HG03095 (cell line): ENCODE results near the gene RAB11FIP4.
"Not testable (repeated sequence)": the region's sequence is repeated elsewhere in the genome, so short reads cannot be mapped to it uniquely, and the experiment has no call there.

Source experiments
- ATAC-seq: cut with Tn5 transposase; IDR thresholded peaks from one replicate; pipeline ENCODE4 v1.9.1; 2021; ENCODE audit warnings: moderate library complexity; ENCODE audit not compliant: unreplicated experiment

The RAB11FIP4 gene

GRCh38 chr17:31391496-31391949, at the start of gene RAB11FIP4:
RAB11FIP4 (plus strand) TSS chr17:31391675; CDS start chr17:31391853, 178 bp downstream.
- no peak for ATAC-seq

- not testable (repeated sequence) for ATAC-seq
Observed at GRCh38 chr17:31345191-31345747, 46.2 kb upstream of the RAB11FIP4 start.

GRCh38 chr17:31349454-31349853, 42.0 kb upstream of the RAB11FIP4 start:
- ATAC-seq, result no peak

- ATAC-seq, result no peak
Observed at GRCh38 chr17:31355935-31356334, 35.5 kb upstream of the RAB11FIP4 start.

- ATAC-seq, result no peak
Observed at GRCh38 chr17:31357091-31357490, 34.4 kb upstream of the RAB11FIP4 start.

GRCh38 chr17:31357839-31358394, 33.6 kb upstream of the RAB11FIP4 start:
- no peak for ATAC-seq

GRCh38 chr17:31364012-31364411, 27.5 kb upstream of the RAB11FIP4 start:
- ATAC-seq, result no peak

GRCh38 chr17:31366088-31366487, 25.4 kb upstream of the RAB11FIP4 start:
- ATAC-seq, result no peak

GRCh38 chr17:31369266-31369665, 22.2 kb upstream of the RAB11FIP4 start:
- no peak for ATAC-seq

- no peak for ATAC-seq
Observed at GRCh38 chr17:31371511-31372097, 19.9 kb upstream of the RAB11FIP4 start.

- no peak for ATAC-seq
Observed at GRCh38 chr17:31373150-31374093, 18.1 kb upstream of the RAB11FIP4 start.

- ATAC-seq, result no peak
Observed at GRCh38 chr17:31374094-31374447, 17.4 kb upstream of the RAB11FIP4 start.

GRCh38 chr17:31374503-31374902, 17.0 kb upstream of the RAB11FIP4 start:
- no peak for ATAC-seq

GRCh38 chr17:31378638-31379037, 12.8 kb upstream of the RAB11FIP4 start:
- no peak for ATAC-seq

- no peak for ATAC-seq
Observed at GRCh38 chr17:31379597-31380205, 11.8 kb upstream of the RAB11FIP4 start.

GRCh38 chr17:31381165-31381668, 10.3 kb upstream of the RAB11FIP4 start:
- no peak for ATAC-seq

- ATAC-seq, result not testable (repeated sequence)
Observed at GRCh38 chr17:31382668-31383275, 8.7 kb upstream of the RAB11FIP4 start.

GRCh38 chr17:31383488-31383887, 8.0 kb upstream of the RAB11FIP4 start:
- ATAC-seq, result not testable (repeated sequence)

- ATAC-seq, result no peak
Observed at GRCh38 chr17:31385428-31386285, 5.8 kb upstream of the RAB11FIP4 start.
